HepG2 (cell line): ENCODE data around the gene SEC61G.

Experiments
- NBN ChIP-seq: fragments of 450-650 bp; conservative IDR thresholded peaks from 2 replicates; pipeline ENCODE4 v1.6.1; 2017
- POLR2AphosphoS5 ChIP-seq: IDR thresholded peaks from 2 replicates; pipeline ENCODE4 v1.6.1; 2012; ENCODE audit warnings: low read depth, low read length
- ZFX ChIP-seq: sonication (generic); formaldehyde crosslinking; IDR thresholded peaks from 2 replicates; pipeline ENCODE4 v1.4.0; 2020; ENCODE audit warnings: mild to moderate bottlenecking, low read depth, missing genetic modification reagents, moderate library complexity
- TF ChIP-seq, protein P1 (sequence below): sonication (generic); formaldehyde crosslinking; IDR thresholded peaks from 2 replicates; pipeline ENCODE4 v1.5.0; 2020; ENCODE audit warnings: mild to moderate bottlenecking, missing genetic modification reagents, moderate library complexity

DNA sequence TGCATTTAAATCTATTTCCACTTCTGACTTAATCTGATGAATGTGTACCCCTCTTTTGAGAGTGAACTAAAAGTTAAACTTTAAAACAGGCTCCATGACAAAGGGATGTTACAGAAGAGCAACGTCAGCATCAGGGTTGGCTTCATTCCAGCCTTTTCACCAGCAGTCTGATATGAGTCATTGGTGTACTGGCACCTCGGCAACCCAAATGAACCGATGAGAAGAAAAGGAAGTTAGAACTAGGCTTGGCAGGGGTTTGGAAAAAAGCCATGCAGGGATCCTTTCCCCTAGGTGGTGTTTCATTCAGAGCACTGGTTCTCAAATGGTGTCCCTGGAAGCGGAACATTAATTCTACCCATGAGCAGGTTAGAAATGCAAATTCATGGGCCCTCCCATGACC, 53.6 kb downstream of the SEC61G start:
- TF ChIP-seq, protein P1, sequence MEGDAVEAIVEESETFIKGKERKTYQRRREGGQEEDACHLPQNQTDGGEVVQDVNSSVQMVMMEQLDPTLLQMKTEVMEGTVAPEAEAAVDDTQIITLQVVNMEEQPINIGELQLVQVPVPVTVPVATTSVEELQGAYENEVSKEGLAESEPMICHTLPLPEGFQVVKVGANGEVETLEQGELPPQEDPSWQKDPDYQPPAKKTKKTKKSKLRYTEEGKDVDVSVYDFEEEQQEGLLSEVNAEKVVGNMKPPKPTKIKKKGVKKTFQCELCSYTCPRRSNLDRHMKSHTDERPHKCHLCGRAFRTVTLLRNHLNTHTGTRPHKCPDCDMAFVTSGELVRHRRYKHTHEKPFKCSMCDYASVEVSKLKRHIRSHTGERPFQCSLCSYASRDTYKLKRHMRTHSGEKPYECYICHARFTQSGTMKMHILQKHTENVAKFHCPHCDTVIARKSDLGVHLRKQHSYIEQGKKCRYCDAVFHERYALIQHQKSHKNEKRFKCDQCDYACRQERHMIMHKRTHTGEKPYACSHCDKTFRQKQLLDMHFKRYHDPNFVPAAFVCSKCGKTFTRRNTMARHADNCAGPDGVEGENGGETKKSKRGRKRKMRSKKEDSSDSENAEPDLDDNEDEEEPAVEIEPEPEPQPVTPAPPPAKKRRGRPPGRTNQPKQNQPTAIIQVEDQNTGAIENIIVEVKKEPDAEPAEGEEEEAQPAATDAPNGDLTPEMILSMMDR (CRISPR knock-in tag): no peak
- TF ChIP-seq NBN (no peak), POLR2AphosphoS5 (no peak), ZFX (CRISPR knock-in tag) (no peak)
